ENCODE results near the gene RFX4. TPM values are rescaled to one million over a fixed set of nuclear protein-coding genes. Genes with fewer than 3 reads are reported as not detected.

Gene RFX4
- total and polyA plus RNA-seq, 2 donors (not counting 3 experiments of a cell fraction or from before 2014, with no cell fraction given) = not detected

GRCh38 chr12:106634206-106634605 is 51.4 kb downstream of the RFX4 start:
- CTCF ChIA-PET = no interaction called here
- Histone ChIP-seq H3K4me1 (ENCODE audit: control insufficient read depth, extremely low read depth, insufficient read depth, low read length) (no peaks in the 10 kb centered on the region), H3K27me3 (ENCODE audit: control insufficient read depth in 2 of 2, insufficient read depth in 2 of 2, low read length in 2 of 2) (no peaks in the 10 kb centered on the region), H4K20me1 (replicated peaks; ENCODE audit: control insufficient read depth, extremely low read depth, insufficient read depth, low read length) (no peaks in the 10 kb centered on the region), H3K79me2 (ENCODE audit: control insufficient read depth, insufficient read depth, low read length) (no peaks in the 10 kb centered on the region), H3K9me3 (replicated peaks; ENCODE audit: control insufficient read depth, insufficient read depth, low read length) (no peaks in the 10 kb centered on the region), H3K9me1 (replicated peaks; ENCODE audit: control insufficient read depth, extremely low read depth, insufficient read depth, low read length) (no peaks in the 10 kb centered on the region), H3K36me3 (ENCODE audit: control insufficient read depth in 2 of 2, extremely low read depth in 1 of 2, insufficient read depth in 2 of 2, low read length in 2 of 2) (no peaks in the 10 kb centered on the region), H3K27ac (ENCODE audit: insufficient read depth, low read depth, low read length) (no peak overlapping the region), H3K9ac (replicated peaks; ENCODE audit: extremely low read depth, insufficient read depth, low read length) (no peak overlapping the region), H3K4me3 (replicated peaks in 1 of 3; ENCODE audit: insufficient read depth in 1 of 3, low read depth in 1 of 3, low read length in 3 of 3) (no peak overlapping the region), H2AFZ (ENCODE audit: low read depth, low read length) (no peak overlapping the region), H3K4me2 (ENCODE audit: insufficient read depth, low read length) (no peak overlapping the region)
- FAIRE-seq = no peak
- TF ChIP-seq POLR2AphosphoS5 (IDR thresholded peaks at IDR 0.05; ENCODE audit: insufficient read depth, low read depth, low read length) = no peak
- TF ChIP-seq, protein P1, sequence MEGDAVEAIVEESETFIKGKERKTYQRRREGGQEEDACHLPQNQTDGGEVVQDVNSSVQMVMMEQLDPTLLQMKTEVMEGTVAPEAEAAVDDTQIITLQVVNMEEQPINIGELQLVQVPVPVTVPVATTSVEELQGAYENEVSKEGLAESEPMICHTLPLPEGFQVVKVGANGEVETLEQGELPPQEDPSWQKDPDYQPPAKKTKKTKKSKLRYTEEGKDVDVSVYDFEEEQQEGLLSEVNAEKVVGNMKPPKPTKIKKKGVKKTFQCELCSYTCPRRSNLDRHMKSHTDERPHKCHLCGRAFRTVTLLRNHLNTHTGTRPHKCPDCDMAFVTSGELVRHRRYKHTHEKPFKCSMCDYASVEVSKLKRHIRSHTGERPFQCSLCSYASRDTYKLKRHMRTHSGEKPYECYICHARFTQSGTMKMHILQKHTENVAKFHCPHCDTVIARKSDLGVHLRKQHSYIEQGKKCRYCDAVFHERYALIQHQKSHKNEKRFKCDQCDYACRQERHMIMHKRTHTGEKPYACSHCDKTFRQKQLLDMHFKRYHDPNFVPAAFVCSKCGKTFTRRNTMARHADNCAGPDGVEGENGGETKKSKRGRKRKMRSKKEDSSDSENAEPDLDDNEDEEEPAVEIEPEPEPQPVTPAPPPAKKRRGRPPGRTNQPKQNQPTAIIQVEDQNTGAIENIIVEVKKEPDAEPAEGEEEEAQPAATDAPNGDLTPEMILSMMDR (IDR thresholded peaks at IDR 0.05; ENCODE audit: extremely low read depth in 1 of 2, insufficient read depth in 1 of 2, low read depth in 1 of 2, low read length in 2 of 2) = no peak
- no peak for TF ChIP-seq FOS (IDR thresholded peaks at IDR 0.05; ENCODE audit: borderline replicate concordance, insufficient read depth, low read length)
- TF ChIP-seq, protein P2, sequence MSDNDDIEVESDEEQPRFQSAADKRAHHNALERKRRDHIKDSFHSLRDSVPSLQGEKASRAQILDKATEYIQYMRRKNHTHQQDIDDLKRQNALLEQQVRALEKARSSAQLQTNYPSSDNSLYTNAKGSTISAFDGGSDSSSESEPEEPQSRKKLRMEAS (IDR thresholded peaks at IDR 0.05; ENCODE audit: insufficient read depth, insufficient read length) = no peak
- no peak for TF ChIP-seq POLR2A (IDR thresholded peaks at IDR 0.05; ENCODE audit: low read depth, low read length)
- no peak for TF ChIP-seq GATA2 (IDR thresholded peaks at IDR 0.05; ENCODE audit: insufficient read depth, insufficient read length, low read depth, low read length)
- no peak for TF ChIP-seq JUN (IDR thresholded peaks at IDR 0.05; ENCODE audit: borderline replicate concordance, insufficient read depth, insufficient read length, low read depth)
- BruUV-seq (replicated peaks) = no TSS peak
- DNase-seq (ENCODE audit: low read depth, low spot score) = no peak
- dilution Hi-C loops (cut with MboI; ENCODE audit: extremely low pct_ligation_motif_present, low sequenced_read_pairs) = no loop called here
- intact Hi-C loops (cut with micrococcal nuclease) = no loop called here
- POLR2A ChIA-PET = no interaction called here

Data from endothelial cell of umbilical vein (primary cell).